GM18867 (cell line): ENCODE results near the gene ABCB11.
"Not testable (repeated sequence)": the region's sequence is repeated elsewhere in the genome, so short reads cannot be mapped to it uniquely, and the experiment has no call there.

Experiments used
- ATAC-seq: cut with Tn5 transposase; IDR thresholded peaks from one replicate; pipeline ENCODE4 v1.9.1; 2021; ENCODE audit warnings: mild to moderate bottlenecking, moderate library complexity; ENCODE audit not compliant: unreplicated experiment

Gene ABCB11

GRCh38 chr2:169031202-169031601 is at the start of gene ABCB11:
Gene ABCB11 (minus strand): TSS chr2:169031324. CDS start chr2:169018125, 13,199 bp downstream.
- ATAC-seq: no peak

GRCh38 chr2:169080250-169081069 is 49.3 kb upstream of the ABCB11 start:
- peak; percentile 92 for ATAC-seq

- no peak for ATAC-seq
Measured at GRCh38 chr2:169077674-169078240, 46.6 kb upstream of the ABCB11 start.

- no peak for ATAC-seq
Measured at GRCh38 chr2:169073963-169074751, 43.0 kb upstream of the ABCB11 start.

- no peak for ATAC-seq
Measured at GRCh38 chr2:169073211-169073962, 42.3 kb upstream of the ABCB11 start.

GRCh38 chr2:169072163-169072925 is 41.2 kb upstream of the ABCB11 start:
- peak; percentile 55 for ATAC-seq

GRCh38 chr2:169071455-169071854 is 40.3 kb upstream of the ABCB11 start:
- ATAC-seq: no peak

GRCh38 chr2:169069833-169070232 is 38.7 kb upstream of the ABCB11 start:
- no peak for ATAC-seq

GRCh38 chr2:169069341-169069740 is 38.2 kb upstream of the ABCB11 start, which contains the start of gene DHRS9:
Gene DHRS9 (plus strand): TSS chr2:169069563. CDS start chr2:169081582, 12,019 bp downstream.
- ATAC-seq: no peak

GRCh38 chr2:169066897-169067296 is 35.8 kb upstream of the ABCB11 start:
- no peak for ATAC-seq

GRCh38 chr2:169065864-169066517 is 34.9 kb upstream of the ABCB11 start:
- ATAC-seq: no peak

GRCh38 chr2:169065422-169065821 is 34.3 kb upstream of the ABCB11 start:
- no peak for ATAC-seq

GRCh38 chr2:169064199-169064598 is 33.1 kb upstream of the ABCB11 start:
- not testable (repeated sequence) for ATAC-seq

GRCh38 chr2:169054575-169054974 is 23.5 kb upstream of the ABCB11 start:
- not testable (repeated sequence) for ATAC-seq

- no peak for ATAC-seq
Measured at GRCh38 chr2:169050476-169051240, 19.5 kb upstream of the ABCB11 start.

GRCh38 chr2:169049142-169049541 is 18.0 kb upstream of the ABCB11 start:
- no peak for ATAC-seq

GRCh38 chr2:169047256-169048250 is 16.4 kb upstream of the ABCB11 start:
- no peak for ATAC-seq
